ENCODE measurements around the gene CDNF.
A peak's percentile ranks its signal among the peaks of the same experiment; 100 is the strongest.

CDNF gene

GRCh38 chr10:14838582-14839304 lies 906 bp upstream of the CDNF start:
- Histone ChIP-seq H3K27ac (ENCODE audit: low read length) (peak overlapping the region; percentile 87), H3K9me3 (ENCODE audit: control insufficient read depth in 1 of 2, low read length in 2 of 2) (no peaks in the 10 kb centered on the region), H3K36me3 (ENCODE audit: control insufficient read depth in 1 of 2, insufficient read depth in 2 of 2, low read length in 2 of 2) (peaks cover 25 to 38% of the 10 kb centered on the region in 2 donors), H3K4me1 (ENCODE audit: control insufficient read depth in 1 of 2, insufficient read depth in 2 of 2, low read length in 2 of 2) (peaks cover 0 to 14% of the 10 kb centered on the region in 2 donors), H3K4me3 (ENCODE audit: low read depth in 1 of 2, low read length in 2 of 2) (peak overlapping the region; percentile 70 to 96), H3K27me3 (ENCODE audit: low read depth, low read length) (no peaks in the 10 kb centered on the region)

GRCh38 chr10:14837003-14837756 lies 657 bp downstream of the CDNF start:
- peaks cover 0 to 14% of the 10 kb centered on the region in 2 donors for H3K4me1 ChIP-seq (ENCODE audit: control insufficient read depth in 1 of 2, insufficient read depth in 2 of 2, low read length in 2 of 2)
- no peaks in the 10 kb centered on the region for H3K9me3 ChIP-seq (ENCODE audit: control insufficient read depth in 1 of 2, low read length in 2 of 2)
- H3K4me3 ChIP-seq (ENCODE audit: low read depth in 1 of 2, low read length in 2 of 2), result peak overlapping the region; percentile 70 to 96
- H3K27ac ChIP-seq (ENCODE audit: low read length), result peak overlapping the region; percentile 91
- peaks cover 9 to 22% of the 10 kb centered on the region in 2 donors for H3K36me3 ChIP-seq (ENCODE audit: control insufficient read depth in 1 of 2, insufficient read depth in 2 of 2, low read length in 2 of 2)
- no peaks in the 10 kb centered on the region for H3K27me3 ChIP-seq (ENCODE audit: low read depth, low read length)

GRCh38 chr10:14836208-14836607 lies 1.6 kb downstream of the CDNF start:
- Histone ChIP-seq H3K27ac (ENCODE audit: low read length) (no peak overlapping the region), H3K4me3 (ENCODE audit: low read depth in 1 of 2, low read length in 2 of 2) (no peak overlapping the region), H3K36me3 (ENCODE audit: control insufficient read depth in 1 of 2, insufficient read depth in 2 of 2, low read length in 2 of 2) (peaks cover 0 to 14% of the 10 kb centered on the region in 2 donors), H3K27me3 (ENCODE audit: low read depth, low read length) (no peaks in the 10 kb centered on the region), H3K9me3 (ENCODE audit: control insufficient read depth in 1 of 2, low read length in 2 of 2) (no peaks in the 10 kb centered on the region), H3K4me1 (ENCODE audit: control insufficient read depth in 1 of 2, insufficient read depth in 2 of 2, low read length in 2 of 2) (peaks cover 0 to 14% of the 10 kb centered on the region in 2 donors)

GRCh38 chr10:14833106-14833505 lies 4.7 kb downstream of the CDNF start:
- H3K4me3 ChIP-seq (ENCODE audit: low read depth in 1 of 2, low read length in 2 of 2), result no peak overlapping the region
- H3K27me3 ChIP-seq (ENCODE audit: low read depth, low read length), result no peaks in the 10 kb centered on the region
- no peaks in the 10 kb centered on the region for H3K9me3 ChIP-seq (ENCODE audit: control insufficient read depth in 1 of 2, low read length in 2 of 2)
- no peak overlapping the region for H3K27ac ChIP-seq (ENCODE audit: low read length)
- no peaks in the 10 kb centered on the region for H3K36me3 ChIP-seq (ENCODE audit: control insufficient read depth in 1 of 2, insufficient read depth in 2 of 2, low read length in 2 of 2)
- H3K4me1 ChIP-seq (ENCODE audit: control insufficient read depth in 1 of 2, insufficient read depth in 2 of 2, low read length in 2 of 2), result peaks cover 0 to 4% of the 10 kb centered on the region in 2 donors

GRCh38 chr10:14826076-14826829 lies 11.6 kb downstream of the CDNF start:
- H3K4me1 ChIP-seq (ENCODE audit: control insufficient read depth in 1 of 2, insufficient read depth in 2 of 2, low read length in 2 of 2), result peaks cover 0 to 10% of the 10 kb centered on the region in 2 donors
- H3K27me3 ChIP-seq (ENCODE audit: low read depth, low read length), result no peaks in the 10 kb centered on the region
- no peak overlapping the region for H3K27ac ChIP-seq (ENCODE audit: low read length)
- H3K4me3 ChIP-seq (ENCODE audit: low read depth in 1 of 2, low read length in 2 of 2), result no peak overlapping the region
- no peaks in the 10 kb centered on the region for H3K36me3 ChIP-seq (ENCODE audit: control insufficient read depth in 1 of 2, insufficient read depth in 2 of 2, low read length in 2 of 2)
- H3K9me3 ChIP-seq (ENCODE audit: control insufficient read depth in 1 of 2, low read length in 2 of 2), result no peaks in the 10 kb centered on the region

DNA sequence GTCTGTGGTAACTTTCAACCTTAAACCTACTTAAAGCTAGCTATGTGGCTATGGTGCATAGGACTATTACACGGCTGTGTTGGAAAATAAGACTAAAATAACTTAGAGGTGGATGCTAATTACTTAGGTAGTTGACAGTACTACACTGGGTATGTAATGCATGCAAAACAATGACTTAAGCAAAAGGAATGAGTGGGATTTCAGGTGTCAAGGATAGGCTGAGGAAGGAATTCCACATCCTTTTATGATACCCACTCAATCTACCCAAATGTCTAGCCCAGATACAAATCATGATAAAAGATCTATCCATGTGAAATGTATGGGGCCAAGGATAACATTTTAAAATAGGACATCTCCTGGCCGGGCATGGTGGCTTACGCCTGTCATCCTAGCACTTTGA lies 13.9 kb downstream of the CDNF start:
- Histone ChIP-seq H3K36me3 (ENCODE audit: control insufficient read depth in 1 of 2, insufficient read depth in 2 of 2, low read length in 2 of 2) (no peaks in the 10 kb centered on the region), H3K27me3 (ENCODE audit: low read depth, low read length) (no peaks in the 10 kb centered on the region), H3K4me1 (ENCODE audit: control insufficient read depth in 1 of 2, insufficient read depth in 2 of 2, low read length in 2 of 2) (peaks cover 0 to 10% of the 10 kb centered on the region in 2 donors), H3K9me3 (ENCODE audit: control insufficient read depth in 1 of 2, low read length in 2 of 2) (no peaks in the 10 kb centered on the region), H3K4me3 (ENCODE audit: low read depth in 1 of 2, low read length in 2 of 2) (no peak overlapping the region), H3K27ac (ENCODE audit: low read length) (no peak overlapping the region)

GRCh38 chr10:14822879-14823755 lies 14.7 kb downstream of the CDNF start:
- Histone ChIP-seq H3K27ac (ENCODE audit: low read length) (no peak overlapping the region), H3K36me3 (ENCODE audit: control insufficient read depth in 1 of 2, insufficient read depth in 2 of 2, low read length in 2 of 2) (no peaks in the 10 kb centered on the region), H3K9me3 (ENCODE audit: control insufficient read depth in 1 of 2, low read length in 2 of 2) (no peaks in the 10 kb centered on the region), H3K4me3 (ENCODE audit: low read depth in 1 of 2, low read length in 2 of 2) (no peak overlapping the region), H3K4me1 (ENCODE audit: control insufficient read depth in 1 of 2, insufficient read depth in 2 of 2, low read length in 2 of 2) (peaks cover 0 to 10% of the 10 kb centered on the region in 2 donors), H3K27me3 (ENCODE audit: low read depth, low read length) (no peaks in the 10 kb centered on the region)

GRCh38 chr10:14821635-14822375 lies 16.0 kb downstream of the CDNF start:
- H3K27ac ChIP-seq (ENCODE audit: low read length), result no peak overlapping the region
- no peaks in the 10 kb centered on the region for H3K9me3 ChIP-seq (ENCODE audit: control insufficient read depth in 1 of 2, low read length in 2 of 2)
- H3K36me3 ChIP-seq (ENCODE audit: control insufficient read depth in 1 of 2, insufficient read depth in 2 of 2, low read length in 2 of 2), result no peaks in the 10 kb centered on the region
- no peaks in the 10 kb centered on the region for H3K27me3 ChIP-seq (ENCODE audit: low read depth, low read length)
- peaks cover 0 to 10% of the 10 kb centered on the region in 2 donors for H3K4me1 ChIP-seq (ENCODE audit: control insufficient read depth in 1 of 2, insufficient read depth in 2 of 2, low read length in 2 of 2)
- no peak overlapping the region for H3K4me3 ChIP-seq (ENCODE audit: low read depth in 1 of 2, low read length in 2 of 2)

DNA sequence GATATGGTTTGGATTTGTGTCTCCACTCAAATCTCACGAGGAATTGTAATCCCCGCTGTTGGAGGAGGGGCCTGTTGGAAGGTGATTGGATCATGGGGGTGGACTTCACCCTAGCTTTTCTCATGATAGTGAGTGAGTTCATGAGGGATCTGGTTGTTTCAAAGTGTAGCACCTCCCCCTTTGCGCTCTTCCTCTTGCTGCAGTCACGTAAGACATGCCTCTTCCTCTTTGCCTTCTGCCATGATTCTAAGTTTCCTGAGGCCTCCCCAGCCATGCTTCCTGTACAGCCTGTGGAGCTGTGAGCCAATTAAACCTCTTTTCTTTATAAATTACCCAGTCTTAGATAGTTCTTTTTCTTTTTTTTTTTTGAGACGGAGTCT lies 17.1 kb downstream of the CDNF start:
- Histone ChIP-seq H3K27me3 (ENCODE audit: low read depth, low read length) (no peaks in the 10 kb centered on the region), H3K4me1 (ENCODE audit: control insufficient read depth in 1 of 2, insufficient read depth in 2 of 2, low read length in 2 of 2) (peaks cover 0 to 10% of the 10 kb centered on the region in 2 donors), H3K4me3 (ENCODE audit: low read depth in 1 of 2, low read length in 2 of 2) (no peak overlapping the region), H3K36me3 (ENCODE audit: control insufficient read depth in 1 of 2, insufficient read depth in 2 of 2, low read length in 2 of 2) (no peaks in the 10 kb centered on the region), H3K9me3 (ENCODE audit: control insufficient read depth in 1 of 2, low read length in 2 of 2) (no peaks in the 10 kb centered on the region), H3K27ac (ENCODE audit: low read length) (no peak overlapping the region)

DNA sequence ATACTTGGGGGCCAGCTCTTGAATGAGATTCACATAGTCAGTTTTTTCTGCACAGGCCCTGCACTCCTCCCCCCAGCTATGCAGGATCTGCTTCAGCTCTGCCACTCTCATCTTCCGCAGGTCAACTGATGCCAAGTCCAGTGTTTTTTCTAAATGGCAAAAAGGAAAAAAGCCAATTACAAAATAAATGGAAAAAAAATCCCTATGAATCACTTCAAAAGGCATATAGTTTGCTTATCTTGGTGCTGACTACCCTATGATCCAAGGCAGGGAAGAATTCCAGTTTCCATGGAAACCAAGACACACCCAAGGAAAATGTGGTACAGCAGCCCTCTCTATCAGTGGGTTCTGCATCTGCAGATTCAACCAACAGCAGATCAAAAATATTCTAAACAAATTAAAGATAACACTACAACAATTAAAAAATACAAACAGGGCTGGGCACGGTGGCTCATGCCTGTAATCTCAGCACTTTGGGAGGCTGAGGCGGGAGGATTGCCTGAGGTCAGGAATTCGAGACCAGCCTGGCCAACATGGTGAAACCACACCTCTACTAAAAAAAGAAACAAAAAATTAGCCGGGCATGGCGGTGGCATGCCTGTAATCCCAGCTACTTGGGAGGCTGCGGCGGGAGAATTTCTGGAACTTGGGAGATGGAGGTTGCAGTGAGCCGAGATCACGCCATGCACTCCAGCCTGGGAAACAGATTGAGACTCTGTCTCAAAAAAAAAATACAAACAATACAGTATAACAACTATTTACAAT lies 17.6 kb downstream of the CDNF start:
- H3K4me3 ChIP-seq (ENCODE audit: low read depth in 1 of 2, low read length in 2 of 2), result no peak overlapping the region
- H3K9me3 ChIP-seq (ENCODE audit: control insufficient read depth in 1 of 2, low read length in 2 of 2), result no peaks in the 10 kb centered on the region
- H3K36me3 ChIP-seq (ENCODE audit: control insufficient read depth in 1 of 2, insufficient read depth in 2 of 2, low read length in 2 of 2), result no peaks in the 10 kb centered on the region
- no peaks in the 10 kb centered on the region for H3K27me3 ChIP-seq (ENCODE audit: low read depth, low read length)
- H3K4me1 ChIP-seq (ENCODE audit: control insufficient read depth in 1 of 2, insufficient read depth in 2 of 2, low read length in 2 of 2), result peaks cover 0 to 10% of the 10 kb centered on the region in 2 donors
- H3K27ac ChIP-seq (ENCODE audit: low read length), result no peak overlapping the region
